Upper lobe of left lung (tissue), 4 donors: Measurements from ENCODE around the gene MUC2.

Experiments
- EP300 ChIP-seq, 4 donors: sonication (generic); formaldehyde crosslinking; IDR thresholded peaks; one replicate each; pipeline ENCODE4 v1.5.1; 2017; ENCODE audit warnings: antibody characterized with exemption in 4 of 4, control low read depth in 2 of 4
- POLR2A ChIP-seq, 4 donors: fragments of 450-650 bp; IDR thresholded peaks; one replicate each; pipeline ENCODE4 v1.5.1; 2016 to 2017; ENCODE audit warnings: antibody characterized with exemption in 4 of 4, mild to moderate bottlenecking in 2 of 4
- POLR2AphosphoS5 ChIP-seq, 2 donors: sonication (generic); formaldehyde crosslinking; IDR thresholded peaks; one replicate each; pipeline ENCODE4 v1.5.1; 2017; ENCODE audit warnings: antibody characterized with exemption in 2 of 2
- TF ChIP-seq, protein P1 (sequence below), 6 experiments: fragments of 450-650 bp in 4 of 6; fragments of 200-600 bp in 2 of 6; sonication (generic) in 2 of 6; IDR thresholded peaks; one replicate each; pipeline ENCODE4 v1.5.1; 2016 to 2019; ENCODE audit warnings: antibody characterized with exemption in 6 of 6

DNA sequence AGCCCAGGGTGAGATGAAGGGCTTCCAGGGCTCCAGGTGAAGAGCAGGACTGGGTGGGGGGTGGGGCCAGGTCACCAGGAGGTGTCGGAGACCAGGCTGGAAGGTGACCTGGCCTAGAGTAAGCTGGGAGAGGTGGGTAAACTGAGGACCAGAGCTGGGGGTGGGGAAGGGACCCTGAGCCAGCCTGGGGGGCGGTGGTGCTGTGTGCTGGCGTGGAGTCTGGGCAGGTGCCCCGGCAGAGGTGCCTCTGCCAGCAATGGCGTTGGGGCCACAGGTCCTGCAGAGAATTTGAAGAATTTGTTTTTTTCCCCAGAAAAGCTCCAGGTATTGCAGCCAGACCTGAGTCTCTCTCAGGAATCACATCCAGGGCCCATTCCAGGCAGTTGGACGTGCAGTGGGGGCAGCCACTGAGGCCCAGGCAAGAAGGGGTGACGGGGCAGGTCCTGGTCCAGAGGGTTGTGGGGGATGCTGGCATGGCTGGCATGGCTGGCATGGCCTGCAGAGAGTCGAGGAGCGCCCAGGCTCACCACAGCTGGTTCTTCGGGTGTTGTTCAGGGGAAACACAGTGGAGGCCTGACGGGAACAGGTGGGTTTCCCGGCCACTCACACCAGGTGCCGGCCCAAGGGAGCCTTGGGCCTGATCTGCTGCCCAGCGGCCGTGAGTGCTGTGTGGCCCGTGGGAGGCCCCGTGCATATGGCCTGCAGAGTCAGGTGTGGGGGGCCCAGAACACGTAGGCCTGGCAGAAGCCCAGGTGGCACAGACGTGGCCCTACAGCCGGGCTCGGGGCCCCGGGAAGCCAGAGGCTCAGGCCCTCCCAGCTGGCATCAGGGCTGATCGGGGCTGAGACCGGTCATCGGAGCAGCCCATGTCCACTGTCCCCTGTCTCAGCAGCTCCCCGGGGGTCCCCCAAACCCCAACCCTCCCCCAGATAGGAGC is 31.8 kb upstream of the MUC2 start:
- TF ChIP-seq, protein P1, sequence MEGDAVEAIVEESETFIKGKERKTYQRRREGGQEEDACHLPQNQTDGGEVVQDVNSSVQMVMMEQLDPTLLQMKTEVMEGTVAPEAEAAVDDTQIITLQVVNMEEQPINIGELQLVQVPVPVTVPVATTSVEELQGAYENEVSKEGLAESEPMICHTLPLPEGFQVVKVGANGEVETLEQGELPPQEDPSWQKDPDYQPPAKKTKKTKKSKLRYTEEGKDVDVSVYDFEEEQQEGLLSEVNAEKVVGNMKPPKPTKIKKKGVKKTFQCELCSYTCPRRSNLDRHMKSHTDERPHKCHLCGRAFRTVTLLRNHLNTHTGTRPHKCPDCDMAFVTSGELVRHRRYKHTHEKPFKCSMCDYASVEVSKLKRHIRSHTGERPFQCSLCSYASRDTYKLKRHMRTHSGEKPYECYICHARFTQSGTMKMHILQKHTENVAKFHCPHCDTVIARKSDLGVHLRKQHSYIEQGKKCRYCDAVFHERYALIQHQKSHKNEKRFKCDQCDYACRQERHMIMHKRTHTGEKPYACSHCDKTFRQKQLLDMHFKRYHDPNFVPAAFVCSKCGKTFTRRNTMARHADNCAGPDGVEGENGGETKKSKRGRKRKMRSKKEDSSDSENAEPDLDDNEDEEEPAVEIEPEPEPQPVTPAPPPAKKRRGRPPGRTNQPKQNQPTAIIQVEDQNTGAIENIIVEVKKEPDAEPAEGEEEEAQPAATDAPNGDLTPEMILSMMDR (IDR thresholded peaks at IDR 0.05) = no peak
- TF ChIP-seq POLR2AphosphoS5 (IDR thresholded peaks at IDR 0.05) = no peak
- no peak for TF ChIP-seq EP300 (IDR thresholded peaks at IDR 0.05)
- no peak for TF ChIP-seq POLR2A (IDR thresholded peaks at IDR 0.05)
